Vagina (tissue), 2 donors: ENCODE measurements around the gene NKAP. TPM values are rescaled to one million over a fixed set of nuclear protein-coding genes. Genes with fewer than 3 reads are reported as not detected.

Experiments used
- DNase-seq, 2 donors: peaks; one replicate each; pipeline ENCODE4 v3.0.0-alpha.2; 2017; ENCODE audit errors: extremely low spot score in 2 of 2
- H3K27ac ChIP-seq: fragments of 200-600 bp; sonication (generic); one replicate; pipeline ENCODE4 v1.5.1; 2019
- H3K27me3 ChIP-seq: fragments of 200-600 bp; sonication (generic); one replicate; pipeline ENCODE4 v1.5.1; 2019
- H3K36me3 ChIP-seq, 2 donors: fragments of 200-600 bp; sonication (generic); one replicate each; pipeline ENCODE4 v1.5.1; 2017 to 2019
- H3K4me1 ChIP-seq: fragments of 200-600 bp; sonication (generic); one replicate; pipeline ENCODE4 v1.5.1; 2019
- H3K4me3 ChIP-seq, 2 donors: fragments of 200-600 bp; sonication (generic); 1 replicate in 1 of 2; 2 replicates in 1 of 2; pipeline ENCODE4 v1.5.1; 2016 to 2019
- H3K9me3 ChIP-seq: fragments of 200-600 bp; sonication (generic); one replicate; pipeline ENCODE4 v1.5.1; 2019
- POLR2A ChIP-seq, 2 donors: fragments of 450-650 bp; IDR thresholded peaks; one replicate each; pipeline ENCODE4 v1.6.1; 2017; ENCODE audit warnings: antibody characterized with exemption in 2 of 2, mild to moderate bottlenecking in 2 of 2, moderate library complexity in 2 of 2
- POLR2AphosphoS5 ChIP-seq, 2 donors: sonication (generic); formaldehyde crosslinking; IDR thresholded peaks; one replicate each; pipeline ENCODE4 v1.9.0; 2017; ENCODE audit warnings: antibody characterized with exemption in 2 of 2, mild to moderate bottlenecking in 2 of 2, low read depth in 1 of 2; ENCODE audit not compliant: insufficient read depth in 1 of 2
- intact Hi-C: fragments of 100-400 bp; cut with DNase I; formaldehyde crosslinking; loops from one replicate; pipeline ENCODE4 v1.15.1; 2023
- total RNA-seq: library from RNA; depleted of rRNA; stranded (reverse); fragments of >200 nt; gene quantifications from one replicate; pipeline ENCODE4 v1.2.3, GENCODE V29; 2016
- TF ChIP-seq, protein P1 (sequence below), 3 experiments: fragments of 450-650 bp in 2 of 3; fragments of 200-600 bp in 1 of 3; sonication (generic) in 1 of 3; IDR thresholded peaks; one replicate each; pipeline ENCODE4 v1.5.1; 2017 to 2019; ENCODE audit warnings: antibody characterized with exemption in 3 of 3, mild to moderate bottlenecking in 2 of 3, moderate library complexity in 2 of 3

NKAP gene
- total RNA-seq, 1 donor from 2014 or later, result 6.4 TPM

DNA sequence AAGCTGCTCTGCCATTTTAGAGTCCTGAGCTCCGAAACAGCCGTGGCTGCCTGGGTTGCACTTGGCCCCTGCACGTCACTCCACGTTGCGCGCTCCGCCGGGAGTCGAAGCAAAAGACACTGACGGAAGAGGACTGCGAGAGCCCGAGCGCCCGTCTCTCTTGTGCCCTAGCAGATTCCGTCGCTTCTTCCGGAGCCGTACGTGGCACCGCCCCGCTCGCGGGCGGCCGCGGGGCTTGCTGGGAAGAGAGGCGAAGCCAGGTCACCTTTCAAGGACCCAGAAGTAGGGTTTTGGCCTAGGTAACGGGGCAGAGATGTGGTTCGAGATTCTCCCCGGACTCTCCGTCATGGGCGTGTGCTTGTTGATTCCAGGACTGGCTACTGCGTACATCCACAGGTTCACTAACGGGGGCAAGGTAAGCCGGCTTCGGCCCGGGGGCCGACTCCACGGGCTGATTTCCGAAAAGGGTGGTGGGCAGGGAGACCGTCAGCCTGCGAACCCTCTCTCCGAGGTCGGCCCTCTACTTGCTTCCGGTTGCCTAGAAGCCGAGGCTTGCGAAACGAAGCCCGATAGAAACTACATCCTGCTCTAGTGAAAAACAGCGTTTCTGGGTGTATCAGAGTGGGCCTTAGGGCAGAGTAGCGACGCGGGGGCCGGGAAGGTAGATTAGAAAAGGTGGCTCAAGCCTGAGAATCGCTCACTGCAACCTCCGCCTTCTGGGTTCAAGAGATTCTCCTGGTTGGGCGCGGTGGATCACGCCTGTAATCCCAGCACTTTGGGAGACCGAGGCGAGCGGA, 71.8 kb downstream of the NKAP start, which contains the start of the genes NDUFA1 and RNF113A:
Gene NDUFA1 (plus strand): TSS at position 234 of the 797 bp plus-strand sequence. CDS start 80 bp downstream, at position 314.
Gene RNF113A (minus strand): TSS at position 135 of the 797 bp plus-strand sequence. CDS start 120 bp downstream, at position 15.
- Histone ChIP-seq H3K27me3 (no peaks in the 10 kb centered on the region), H3K4me3 (peak within 1 kb of the TSS; percentile 54 to 67), H3K36me3 (peaks cover 0 to 3% of the 10 kb centered on the region in 2 donors), H3K4me1 (peaks cover 13% of the 10 kb centered on the region), H3K27ac (peak within 1 kb of the TSS; percentile 83), H3K9me3 (no peaks in the 10 kb centered on the region)
- peak in 1 of 2 donors; percentile 90 for DNase-seq
- intact Hi-C loops, result no loop called here
- TF ChIP-seq POLR2A (IDR thresholded peaks at IDR 0.05) (peak in 1 of 2 donors; percentile 65), POLR2AphosphoS5 (IDR thresholded peaks at IDR 0.05; ENCODE audit: insufficient read depth in 1 of 2, low read depth in 1 of 2) (peak; percentile 80 to 90)
- TF ChIP-seq, protein P1, sequence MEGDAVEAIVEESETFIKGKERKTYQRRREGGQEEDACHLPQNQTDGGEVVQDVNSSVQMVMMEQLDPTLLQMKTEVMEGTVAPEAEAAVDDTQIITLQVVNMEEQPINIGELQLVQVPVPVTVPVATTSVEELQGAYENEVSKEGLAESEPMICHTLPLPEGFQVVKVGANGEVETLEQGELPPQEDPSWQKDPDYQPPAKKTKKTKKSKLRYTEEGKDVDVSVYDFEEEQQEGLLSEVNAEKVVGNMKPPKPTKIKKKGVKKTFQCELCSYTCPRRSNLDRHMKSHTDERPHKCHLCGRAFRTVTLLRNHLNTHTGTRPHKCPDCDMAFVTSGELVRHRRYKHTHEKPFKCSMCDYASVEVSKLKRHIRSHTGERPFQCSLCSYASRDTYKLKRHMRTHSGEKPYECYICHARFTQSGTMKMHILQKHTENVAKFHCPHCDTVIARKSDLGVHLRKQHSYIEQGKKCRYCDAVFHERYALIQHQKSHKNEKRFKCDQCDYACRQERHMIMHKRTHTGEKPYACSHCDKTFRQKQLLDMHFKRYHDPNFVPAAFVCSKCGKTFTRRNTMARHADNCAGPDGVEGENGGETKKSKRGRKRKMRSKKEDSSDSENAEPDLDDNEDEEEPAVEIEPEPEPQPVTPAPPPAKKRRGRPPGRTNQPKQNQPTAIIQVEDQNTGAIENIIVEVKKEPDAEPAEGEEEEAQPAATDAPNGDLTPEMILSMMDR (IDR thresholded peaks at IDR 0.05), result no peak

DNA sequence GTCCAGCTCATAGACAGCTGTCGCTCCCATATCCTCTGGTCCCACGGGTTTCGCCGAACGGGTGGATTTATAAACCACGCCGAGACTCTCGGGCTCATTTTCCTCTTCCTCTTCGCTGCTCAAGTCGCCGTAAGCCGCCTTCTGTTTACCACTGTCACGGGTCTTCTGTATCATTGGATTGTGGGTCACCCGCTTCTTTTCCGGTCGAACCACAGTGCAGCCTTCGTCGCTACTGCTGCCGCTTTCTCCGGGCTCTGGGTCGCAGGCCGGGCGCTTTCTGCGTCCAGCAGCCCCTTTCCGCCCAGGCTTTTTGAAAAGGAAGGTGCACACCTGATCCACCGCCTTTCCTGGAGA, 72.3 kb downstream of the NKAP start:
- no peak for DNase-seq
- intact Hi-C loops, result no loop called here
- Histone ChIP-seq H3K4me3 (peak overlapping the region; percentile 54 to 67), H3K36me3 (no peaks in the 10 kb centered on the region), H3K4me1 (peaks cover 13% of the 10 kb centered on the region), H3K9me3 (no peaks in the 10 kb centered on the region), H3K27me3 (no peaks in the 10 kb centered on the region), H3K27ac (peak overlapping the region; percentile 83)
- TF ChIP-seq POLR2A (IDR thresholded peaks at IDR 0.05) (no peak), POLR2AphosphoS5 (IDR thresholded peaks at IDR 0.05; ENCODE audit: insufficient read depth in 1 of 2, low read depth in 1 of 2) (no peak)
- TF ChIP-seq, protein P1 (IDR thresholded peaks at IDR 0.05), result no peak

Other genes with a start within 250 kb of the NKAP start
- not detected for gene SOWAHD, start 185.2 kb downstream of the NKAP start, total RNA-seq
- 1,813 TPM for gene RPL39, start 152.1 kb downstream of the NKAP start, total RNA-seq
- gene UPF3B, start 90.8 kb downstream of the NKAP start, total RNA-seq, result 2.5 TPM
- gene RNF113A, start 72.0 kb downstream of the NKAP start, total RNA-seq, result 11.8 TPM
- gene NDUFA1, start 71.9 kb downstream of the NKAP start, total RNA-seq, result 25.8 TPM
- not detected for gene AKAP14, start 47.9 kb downstream of the NKAP start, total RNA-seq
- not detected for gene RHOXF2B, start 133.9 kb upstream of the NKAP start, total RNA-seq
- gene RHOXF1, start 172.2 kb upstream of the NKAP start, total RNA-seq, result not detected
- not detected for gene RHOXF2, start 214.9 kb upstream of the NKAP start, total RNA-seq